ENCODE data around the gene NFATC3.

DNA sequence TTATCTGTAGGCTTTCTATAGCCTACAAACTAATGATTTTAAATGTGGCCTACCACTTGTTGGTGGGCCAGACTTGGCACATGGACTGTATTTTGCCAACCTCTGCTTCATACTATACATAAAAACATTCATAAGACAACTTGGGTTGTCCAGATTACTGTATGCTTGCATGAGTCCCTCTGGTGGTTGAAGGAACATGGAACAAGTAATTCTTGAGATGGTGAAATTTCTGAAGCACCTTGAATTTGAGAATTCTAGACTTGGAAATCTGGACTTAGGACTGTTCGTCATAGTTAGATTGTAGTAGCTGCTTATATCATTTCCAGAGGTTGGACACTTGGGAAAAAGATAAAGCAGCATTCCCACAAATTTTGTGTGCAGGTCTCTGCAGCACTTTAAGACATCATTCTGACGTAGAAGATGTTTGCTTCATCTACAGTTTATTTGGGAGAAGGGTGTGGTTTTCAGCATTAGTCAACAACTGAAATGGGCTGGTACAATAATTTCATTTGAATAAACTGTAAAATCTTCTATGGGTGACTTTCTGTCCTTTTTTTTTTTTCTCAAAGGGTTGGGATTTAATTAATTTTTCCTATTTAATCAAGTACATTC, 31.2 kb downstream of the NFATC3 start:
- TF ChIP-seq, protein P1, sequence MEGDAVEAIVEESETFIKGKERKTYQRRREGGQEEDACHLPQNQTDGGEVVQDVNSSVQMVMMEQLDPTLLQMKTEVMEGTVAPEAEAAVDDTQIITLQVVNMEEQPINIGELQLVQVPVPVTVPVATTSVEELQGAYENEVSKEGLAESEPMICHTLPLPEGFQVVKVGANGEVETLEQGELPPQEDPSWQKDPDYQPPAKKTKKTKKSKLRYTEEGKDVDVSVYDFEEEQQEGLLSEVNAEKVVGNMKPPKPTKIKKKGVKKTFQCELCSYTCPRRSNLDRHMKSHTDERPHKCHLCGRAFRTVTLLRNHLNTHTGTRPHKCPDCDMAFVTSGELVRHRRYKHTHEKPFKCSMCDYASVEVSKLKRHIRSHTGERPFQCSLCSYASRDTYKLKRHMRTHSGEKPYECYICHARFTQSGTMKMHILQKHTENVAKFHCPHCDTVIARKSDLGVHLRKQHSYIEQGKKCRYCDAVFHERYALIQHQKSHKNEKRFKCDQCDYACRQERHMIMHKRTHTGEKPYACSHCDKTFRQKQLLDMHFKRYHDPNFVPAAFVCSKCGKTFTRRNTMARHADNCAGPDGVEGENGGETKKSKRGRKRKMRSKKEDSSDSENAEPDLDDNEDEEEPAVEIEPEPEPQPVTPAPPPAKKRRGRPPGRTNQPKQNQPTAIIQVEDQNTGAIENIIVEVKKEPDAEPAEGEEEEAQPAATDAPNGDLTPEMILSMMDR (IDR thresholded peaks at IDR 0.05): peak in 3 of 4 experiments; percentile 12 to 29 (median 21)
- TF ChIP-seq POLR2A (IDR thresholded peaks at IDR 0.05): no peak

All from uterus (tissue), 2 donors.